ENCODE measurements around the gene AQR. TPM values are rescaled to one million over a fixed set of nuclear protein-coding genes. Genes with fewer than 3 reads are reported as not detected.

The AQR gene
- total and polyA plus RNA-seq, 10 of the 15 experiments (the other 5 are each of a cell fraction or from before 2014, with no cell fraction given), result 18.2 to 53.5 (median 32.6) TPM

GRCh38 chr15:34993412-34993811 lies 23.9 kb upstream of the AQR start (continued):
- no peak for TF ChIP-seq ZNF592 (IDR thresholded peaks at IDR 0.05)
- TF ChIP-seq CTCF (IDR thresholded peaks at IDR 0.05 in 2 of 3, conservative IDR thresholded peaks at IDR 0.05 in 1 of 3; ENCODE audit: control insufficient read depth in 2 of 3, extremely low read depth in 1 of 3, insufficient read depth in 1 of 3, low read depth in 3 of 3, low read length in 3 of 3), result no peak
- no peak for TF ChIP-seq BCL11A (IDR thresholded peaks at IDR 0.05; ENCODE audit: low read depth, low read length)

Measured in GM12878 (cell line).